Measurements from ENCODE around the gene FOXJ3. TPM values are rescaled to one million over a fixed set of nuclear protein-coding genes. Genes with fewer than 3 reads are reported as not detected.

The FOXJ3 gene
- total and polyA plus RNA-seq, 2 of the 13 experiments (the other 11 are each of a cell fraction or from before 2014, with no cell fraction given): 16.6 to 48.5 TPM

- TF ChIP-seq DPF2 (CRISPR knock-in tag; IDR thresholded peaks at IDR 0.05; ENCODE audit: borderline replicate concordance, low read depth) (no peak), ZNF574 (CRISPR knock-in tag; IDR thresholded peaks at IDR 0.05) (no peak), ZUFSP (CRISPR knock-in tag; IDR thresholded peaks at IDR 0.05; ENCODE audit: borderline replicate concordance) (no peak), ZSCAN9 (CRISPR knock-in tag; IDR thresholded peaks at IDR 0.05; ENCODE audit: borderline replicate concordance) (no peak), TEF (CRISPR knock-in tag; IDR thresholded peaks at IDR 0.05) (no peak), ZNF619 (CRISPR knock-in tag; IDR thresholded peaks at IDR 0.05) (no peak), ZKSCAN5 (CRISPR knock-in tag; IDR thresholded peaks at IDR 0.05) (no peak), ZFX (CRISPR knock-in tag; IDR thresholded peaks at IDR 0.05; ENCODE audit: low read depth) (peak; percentile 33), SMC3 (IDR thresholded peaks at IDR 0.05; ENCODE audit: low read length) (peak; percentile 29; the same call in 1 of the 2 replicates), ADNP (CRISPR knock-in tag; IDR thresholded peaks at IDR 0.05) (no peak), YEATS4 (CRISPR knock-in tag; IDR thresholded peaks at IDR 0.05; ENCODE audit: borderline replicate concordance) (no peak), NKX3-1 (CRISPR knock-in tag; IDR thresholded peaks at IDR 0.05) (no peak), JUN (CRISPR knock-in tag; IDR thresholded peaks at IDR 0.05) (no peak), ETV6 (CRISPR knock-in tag; conservative IDR thresholded peaks at IDR 0.05) (no peak), REPIN1 (CRISPR knock-in tag; IDR thresholded peaks at IDR 0.05; ENCODE audit: borderline replicate concordance, low read depth) (no peak), ZNF317 (CRISPR knock-in tag; IDR thresholded peaks at IDR 0.05) (no peak), RELA (CRISPR knock-in tag; IDR thresholded peaks at IDR 0.05) (no peak), ZBTB26 (CRISPR knock-in tag; IDR thresholded peaks at IDR 0.05; ENCODE audit: borderline replicate concordance) (no peak), SNAPC2 (CRISPR knock-in tag; IDR thresholded peaks at IDR 0.05) (no peak), MIER3 (CRISPR knock-in tag; IDR thresholded peaks at IDR 0.05; ENCODE audit: borderline replicate concordance) (no peak), MEIS1 (CRISPR knock-in tag; IDR thresholded peaks at IDR 0.05; ENCODE audit: borderline replicate concordance) (no peak), KDM5B (CRISPR knock-in tag; IDR thresholded peaks at IDR 0.05; ENCODE audit: borderline replicate concordance) (no peak), KAT8 (CRISPR knock-in tag; IDR thresholded peaks at IDR 0.05) (peak; percentile 14; the same call in 1 of the 2 replicates), ZNF460 (CRISPR knock-in tag; IDR thresholded peaks at IDR 0.05; ENCODE audit: borderline replicate concordance) (no peak), STAG1 (CRISPR knock-in tag; IDR thresholded peaks at IDR 0.05) (peak; percentile 73), RAD21 (CRISPR knock-in tag; IDR thresholded peaks at IDR 0.05) (peak; percentile 42; the same call in 1 of the 2 replicates), PPARG (CRISPR knock-in tag; conservative IDR thresholded peaks at IDR 0.05) (no peak)
Observed at GRCh38 chr1:42176902-42177519, 158.0 kb downstream of the FOXJ3 start (continued).
